Activated naive CD4-positive, alpha-beta T cell treated with Interleukin-2 at 50 U/mL for 16 hours (primary cell): ENCODE measurements around the gene ZNRF3.
"Not testable (repeated sequence)": the region's sequence is repeated elsewhere in the genome, so short reads cannot be mapped to it uniquely, and the experiment has no call there.

ENCODE experiments used
- DNase-seq: peaks from one replicate; pipeline ENCODE4 v3.0.0-alpha.2; 2020

Gene ZNRF3

GRCh38 chr22:28989035-28989464, 105.7 kb downstream of the ZNRF3 start:
- no peak for DNase-seq

GRCh38 chr22:28989484-28989883, 106.1 kb downstream of the ZNRF3 start:
- DNase-seq: no peak

- DNase-seq: no peak
These were observed 106.5 kb downstream of the ZNRF3 start for GRCh38 chr22:28989912-28990311.

DNA sequence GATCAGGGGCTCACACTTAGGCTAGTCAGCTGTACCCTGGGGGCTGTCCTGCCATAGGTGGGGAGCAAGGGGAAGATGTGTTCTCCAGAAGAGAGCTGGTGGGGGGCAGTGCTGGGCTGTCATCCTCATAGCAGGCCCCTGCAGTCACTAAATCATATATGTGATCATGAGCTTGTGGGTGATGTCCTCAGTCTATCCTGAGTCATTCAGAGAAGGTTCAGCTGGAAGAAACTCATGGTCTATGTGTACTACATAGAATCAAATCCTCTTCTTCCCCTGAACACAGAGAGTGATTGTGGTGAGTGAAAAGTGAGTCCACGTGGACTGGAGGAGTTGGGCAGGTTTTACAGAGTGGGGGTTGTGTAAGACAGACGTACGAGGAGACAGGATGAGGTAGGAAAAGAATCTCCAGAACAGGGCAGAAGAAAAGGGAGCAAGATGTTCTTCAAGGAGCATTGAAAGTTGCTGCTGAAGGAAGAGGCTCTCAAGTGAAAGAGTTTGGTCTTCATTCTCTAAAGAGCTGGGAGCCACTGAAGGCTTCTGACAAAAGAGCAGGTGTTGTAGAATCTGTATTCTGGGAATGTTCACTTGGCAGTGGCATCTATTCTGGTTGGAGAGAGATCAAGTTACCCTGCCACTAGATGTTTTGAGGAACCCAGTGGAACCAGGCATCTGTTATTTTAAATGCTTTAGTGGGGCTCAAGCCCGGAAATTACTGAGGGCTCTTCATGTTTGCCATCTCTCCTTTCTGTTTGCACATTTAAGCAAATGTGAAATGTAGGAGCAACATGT, 109.4 kb downstream of the ZNRF3 start:
- DNase-seq: no peak

DNA sequence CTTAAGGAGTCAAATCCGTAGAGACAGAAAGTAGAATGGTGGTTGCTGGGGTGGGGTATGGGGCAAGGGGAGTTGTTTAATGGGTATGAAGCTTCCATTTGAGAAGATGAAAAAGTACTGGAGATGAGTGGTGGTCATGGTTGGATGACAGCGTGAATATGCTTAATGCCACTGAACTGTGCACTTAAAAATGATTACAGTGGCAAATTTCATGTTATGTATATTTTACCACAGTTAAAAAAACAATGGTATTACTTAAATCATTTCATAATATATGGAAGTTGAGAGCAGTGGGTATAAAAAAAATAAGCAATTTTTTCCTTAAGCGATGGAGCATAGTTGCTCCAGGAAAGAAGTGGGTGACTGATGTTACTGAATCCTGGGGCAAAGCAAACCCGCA, 111.2 kb downstream of the ZNRF3 start:
- no peak for DNase-seq

DNA sequence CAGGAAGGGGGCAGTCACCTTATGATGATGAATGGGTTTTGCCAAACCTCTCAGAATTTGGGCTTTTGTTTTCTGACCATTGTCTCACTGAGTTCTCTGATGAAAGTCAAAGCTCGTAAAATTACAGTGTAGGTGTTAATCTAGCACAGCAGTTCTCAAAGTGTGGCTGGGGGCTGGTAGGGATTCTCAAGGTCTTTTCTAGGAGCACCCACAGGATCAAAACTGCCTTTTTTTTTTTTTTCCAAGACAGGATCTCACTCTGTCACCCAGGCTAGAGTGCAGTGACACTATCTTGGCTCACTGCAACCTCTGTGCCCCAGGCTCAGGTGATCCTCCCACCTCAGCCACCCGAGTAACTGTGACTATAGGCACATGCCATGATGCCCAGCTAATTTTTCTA, 112.2 kb downstream of the ZNRF3 start:
- no peak for DNase-seq

GRCh38 chr22:28997342-28997741, 114.0 kb downstream of the ZNRF3 start:
- DNase-seq: no peak

GRCh38 chr22:28998681-28999080, 115.3 kb downstream of the ZNRF3 start:
- no peak for DNase-seq

GRCh38 chr22:28999510-28999909, 116.1 kb downstream of the ZNRF3 start:
- no peak for DNase-seq

GRCh38 chr22:28999919-29000556, 116.7 kb downstream of the ZNRF3 start:
- DNase-seq: no peak

GRCh38 chr22:29000641-29001040, 117.3 kb downstream of the ZNRF3 start:
- DNase-seq: no peak

DNA sequence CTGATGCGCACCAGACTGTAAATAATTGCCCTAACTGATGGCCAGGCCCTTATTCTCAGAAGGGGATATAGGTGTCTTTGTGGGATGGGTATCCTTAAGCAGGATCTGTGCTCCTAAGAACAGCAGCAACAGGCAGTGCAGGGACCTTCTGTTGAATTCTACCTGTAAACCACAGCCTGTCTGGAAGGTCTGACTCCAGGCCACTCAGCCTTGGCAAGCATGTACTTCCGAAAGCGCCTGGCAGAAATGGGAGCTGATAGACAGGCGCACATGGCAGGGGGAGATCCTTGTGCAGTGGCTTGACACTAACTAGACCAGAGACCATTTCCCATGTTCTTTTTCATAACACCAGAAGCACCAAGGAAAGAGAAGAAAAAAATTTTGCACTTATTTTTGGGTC, 119.2 kb downstream of the ZNRF3 start:
- no peak for DNase-seq

GRCh38 chr22:29003552-29003951, 120.2 kb downstream of the ZNRF3 start:
- DNase-seq: no peak

DNA sequence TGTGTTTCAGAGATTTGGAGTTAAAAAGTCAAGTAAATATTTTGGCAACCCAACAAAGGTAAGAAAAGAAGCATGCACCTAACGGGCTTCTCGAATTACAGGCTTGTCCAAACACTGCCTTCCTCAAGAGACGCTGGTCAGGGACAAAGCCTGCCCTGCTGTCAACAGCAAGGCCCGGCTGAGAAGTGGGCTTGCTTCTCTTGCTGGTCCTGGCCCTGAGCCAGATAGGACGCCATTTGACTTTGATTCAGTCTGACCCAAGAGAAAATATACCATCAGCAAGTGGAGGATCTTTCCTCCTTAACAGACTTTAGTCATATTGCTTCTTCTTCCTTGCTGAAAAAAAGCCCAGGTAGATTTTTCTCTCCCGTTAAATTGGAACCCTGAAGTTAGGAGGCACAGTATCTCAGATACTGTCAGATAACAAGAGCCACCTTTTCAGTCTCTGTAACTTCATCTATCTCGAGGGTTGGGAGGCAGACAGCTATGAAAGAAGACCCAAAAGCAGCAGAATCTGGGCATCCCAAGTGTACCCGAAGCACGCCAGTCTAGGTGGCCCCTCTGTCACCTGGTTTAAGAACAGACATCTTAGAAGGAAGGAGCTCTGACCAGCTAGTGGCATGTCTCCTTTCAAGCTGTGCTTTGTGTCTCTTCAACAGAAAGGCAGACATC, 120.7 kb downstream of the ZNRF3 start:
- no peak for DNase-seq

GRCh38 chr22:29004647-29005371, 121.4 kb downstream of the ZNRF3 start:
- DNase-seq: no peak

GRCh38 chr22:29005754-29006153, 122.4 kb downstream of the ZNRF3 start:
- DNase-seq: not testable (repeated sequence)

DNA sequence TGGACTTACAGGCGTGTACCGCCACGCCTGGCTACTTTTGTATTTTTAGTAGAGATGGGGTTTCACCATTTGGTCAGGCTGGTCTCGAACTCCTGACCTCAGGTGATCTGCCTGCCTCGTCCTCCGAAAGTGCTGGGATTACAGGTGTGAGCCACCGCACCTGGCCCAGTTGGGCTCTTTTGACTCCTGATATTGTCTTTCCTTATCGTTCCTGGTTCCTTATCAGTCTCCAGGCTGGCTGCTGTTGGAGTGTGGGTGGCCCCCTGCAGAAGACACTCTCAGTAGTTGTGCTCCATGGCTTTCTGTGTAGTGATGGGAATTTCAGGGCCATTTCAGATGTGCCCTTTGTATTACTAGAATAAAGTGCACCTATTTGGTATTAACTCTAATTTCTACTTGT, 123.0 kb downstream of the ZNRF3 start:
- no peak for DNase-seq

- DNase-seq: no peak
These were observed 125.8 kb downstream of the ZNRF3 start for GRCh38 chr22:29009148-29009547.

- DNase-seq: no peak
These were observed 128.1 kb downstream of the ZNRF3 start for GRCh38 chr22:29011240-29012100.

- DNase-seq: no peak
These were observed 128.7 kb downstream of the ZNRF3 start for GRCh38 chr22:29012101-29012433.

- DNase-seq: no peak
These were observed 129.6 kb downstream of the ZNRF3 start for GRCh38 chr22:29012952-29013351.

DNA sequence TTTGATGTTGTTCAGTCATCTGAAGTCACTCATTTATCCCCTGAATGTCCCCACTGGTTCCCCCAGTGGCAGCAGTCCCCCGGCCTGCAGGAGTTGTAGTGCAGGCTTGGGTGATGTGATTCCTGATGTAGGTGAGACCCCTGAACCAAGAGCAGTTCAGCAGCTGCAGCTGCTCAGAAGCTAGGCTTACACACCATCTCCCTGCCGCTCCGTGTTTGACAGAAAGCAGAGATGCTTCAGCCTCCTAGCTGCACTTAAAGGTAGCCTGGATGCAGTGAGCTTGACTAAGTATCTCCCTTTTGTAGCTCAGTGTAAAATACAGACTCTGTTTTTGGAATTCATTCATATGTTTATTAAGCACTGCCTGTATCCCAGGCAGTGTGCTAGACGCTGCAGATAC, 130.9 kb downstream of the ZNRF3 start:
- no peak for DNase-seq

- no peak for DNase-seq
These were observed 131.4 kb downstream of the ZNRF3 start for GRCh38 chr22:29014773-29015172.
